Ramos (cell line): ENCODE data around the gene CALD1.

Source experiments
- in situ Hi-C: fragments of 300-500 bp; cut with MboI; formaldehyde crosslinking; loops from one replicate; pipeline ENCODE4 v1.14.3; 2022; ENCODE audit warnings: low sequenced_read_pairs; ENCODE audit not compliant: unreplicated experiment

The CALD1 gene

GRCh38 chr7:134910214-134910890 lies 130.9 kb downstream of the CALD1 start:
- in situ Hi-C loops = no loop called here

GRCh38 chr7:134910968-134911367 lies 131.5 kb downstream of the CALD1 start:
- in situ Hi-C loops = no loop called here

GRCh38 chr7:134916171-134916883 lies 136.9 kb downstream of the CALD1 start:
- in situ Hi-C loops = no loop called here

- in situ Hi-C loops = no loop called here
These were observed 139.8 kb downstream of the CALD1 start for GRCh38 chr7:134919240-134919641.

- in situ Hi-C loops = no loop called here
These were observed 140.8 kb downstream of the CALD1 start for GRCh38 chr7:134920026-134920753.

GRCh38 chr7:134922720-134923704 lies 143.6 kb downstream of the CALD1 start:
- in situ Hi-C loops = no loop called here

GRCh38 chr7:134925766-134926165 lies 146.3 kb downstream of the CALD1 start:
- in situ Hi-C loops = no loop called here

GRCh38 chr7:134926396-134926795 lies 147.0 kb downstream of the CALD1 start:
- in situ Hi-C loops = no loop called here

GRCh38 chr7:134927076-134927475 lies 147.6 kb downstream of the CALD1 start:
- in situ Hi-C loops = no loop called here

- in situ Hi-C loops = no loop called here
These were observed 148.3 kb downstream of the CALD1 start for GRCh38 chr7:134927723-134928122.

GRCh38 chr7:134928554-134928953 lies 149.1 kb downstream of the CALD1 start:
- in situ Hi-C loops = no loop called here

GRCh38 chr7:134931487-134931886 lies 152.1 kb downstream of the CALD1 start:
- in situ Hi-C loops = no loop called here

GRCh38 chr7:134932707-134933370 lies 153.4 kb downstream of the CALD1 start:
- in situ Hi-C loops = no loop called here

- in situ Hi-C loops = no loop called here
These were observed 154.1 kb downstream of the CALD1 start for GRCh38 chr7:134933460-134934068.

GRCh38 chr7:134935701-134936100 lies 156.3 kb downstream of the CALD1 start:
- in situ Hi-C loops = no loop called here

GRCh38 chr7:134936893-134937510 lies 157.6 kb downstream of the CALD1 start:
- in situ Hi-C loops = no loop called here

GRCh38 chr7:134938141-134938540 lies 158.7 kb downstream of the CALD1 start:
- in situ Hi-C loops = no loop called here

GRCh38 chr7:134939136-134939535 lies 159.7 kb downstream of the CALD1 start:
- in situ Hi-C loops = no loop called here

GRCh38 chr7:134940729-134941128 lies 161.3 kb downstream of the CALD1 start:
- in situ Hi-C loops = loop anchor here (10.0 kb wide), 1 partner anchor 306 kb away; no protein-coding TSS in a partner anchor
